Measurements from ENCODE around the gene SIK3.

- peak; percentile 11 to 61 (median 28) for TF ChIP-seq CTCF (IDR thresholded peaks at IDR 0.05)
- TF ChIP-seq POLR2A (IDR thresholded peaks at IDR 0.05): no peak
- TF ChIP-seq EP300 (IDR thresholded peaks at IDR 0.05): no peak
These were observed 203.0 kb downstream of the SIK3 start for GRCh38 chr11:116895048-116895757.
